ENCODE results near the gene LRWD1.
"Not testable (repeated sequence)": the region's sequence is repeated elsewhere in the genome, so short reads cannot be mapped to it uniquely, and the experiment has no call there.

Gene LRWD1

DNA sequence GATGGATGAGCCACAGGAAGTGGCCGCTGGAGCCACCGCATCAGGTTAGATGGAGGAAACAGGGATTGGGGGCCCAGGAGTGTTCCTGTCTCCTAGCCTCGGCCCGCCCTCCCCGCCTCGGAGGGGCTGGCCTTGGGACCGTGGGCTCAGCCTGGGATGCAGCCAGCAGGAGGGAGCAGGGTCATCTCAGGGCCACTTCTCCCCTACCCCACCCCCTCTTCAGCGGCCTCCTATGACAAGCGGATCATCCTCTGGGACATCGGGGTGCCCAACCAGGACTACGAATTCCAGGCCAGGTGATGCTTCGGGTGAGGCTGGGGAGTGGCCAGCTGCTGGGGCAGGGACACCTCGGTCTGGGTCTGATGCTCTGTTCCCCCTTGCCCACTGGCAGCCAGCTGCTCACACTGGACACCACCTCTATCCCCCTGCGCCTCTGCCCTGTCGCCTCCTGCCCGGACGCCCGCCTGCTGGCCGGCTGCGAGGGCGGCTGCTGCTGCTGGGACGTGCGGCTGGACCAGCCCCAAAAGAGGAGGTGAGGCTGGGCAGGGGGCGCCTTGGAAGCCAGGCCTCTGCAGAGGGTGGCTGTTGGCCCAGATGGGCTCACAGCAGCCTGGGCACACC, 4.7 kb downstream of the LRWD1 start:
- DNase-seq (ENCODE audit: low spot score) = no peak

DNA sequence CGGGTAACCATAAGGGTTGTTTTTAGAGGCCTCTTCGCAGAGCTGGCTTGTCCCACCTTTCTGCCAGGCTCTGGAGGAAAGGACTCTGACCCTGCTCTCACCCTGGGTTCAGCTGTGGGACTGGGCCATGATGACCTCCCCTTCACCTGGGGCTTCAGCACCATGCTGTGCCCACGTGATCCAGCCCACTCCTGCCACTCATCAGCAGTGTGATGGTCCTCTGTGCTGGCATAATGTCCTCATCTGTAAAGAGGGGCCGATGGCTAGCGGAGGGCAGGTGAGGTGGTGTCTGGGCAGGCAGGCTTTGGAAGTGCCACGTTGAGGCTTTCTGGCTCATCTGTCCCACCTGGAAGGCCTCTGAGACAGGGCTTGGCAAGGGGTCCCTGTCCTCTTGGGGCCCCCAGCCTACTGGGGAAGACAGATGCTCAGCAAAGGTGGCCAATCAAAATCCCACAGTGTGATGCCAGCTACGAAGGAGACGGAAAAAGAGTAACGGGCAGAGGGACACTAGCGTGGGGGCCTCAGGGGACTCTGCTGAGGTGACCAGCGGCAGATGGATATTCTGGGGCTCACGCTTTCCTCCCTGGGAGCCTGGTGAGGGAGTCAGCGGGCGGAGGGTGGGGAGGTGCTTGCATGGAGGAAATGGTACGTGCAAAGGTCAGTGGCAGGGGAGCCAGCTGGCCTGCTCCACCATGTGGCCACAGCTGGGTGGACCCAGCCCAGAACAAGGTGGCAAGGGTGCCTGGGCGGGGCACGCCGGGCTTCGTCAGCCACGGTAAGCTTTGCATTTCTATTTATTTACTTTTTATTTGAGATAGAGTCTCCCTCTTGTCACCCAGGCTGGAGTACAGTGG, 5.4 kb downstream of the LRWD1 start:
- no peak for DNase-seq (ENCODE audit: low spot score)

DNA sequence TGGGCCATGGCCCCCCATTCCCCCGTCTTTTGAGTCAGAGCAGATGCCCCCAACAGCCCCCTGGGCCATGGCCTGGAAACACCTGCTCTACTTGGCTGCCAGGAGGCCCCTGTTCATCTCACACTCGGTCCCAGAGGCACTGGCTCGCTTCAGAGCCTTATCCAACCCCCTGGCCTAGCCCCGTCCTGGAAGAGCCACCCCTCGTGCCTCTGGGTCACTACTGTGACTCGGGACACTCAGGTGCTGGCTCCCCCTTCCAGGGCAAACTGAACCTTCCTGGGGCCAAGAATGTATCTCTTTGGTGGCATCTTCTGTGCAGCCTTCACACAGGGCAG, 7.0 kb downstream of the LRWD1 start:
- DNase-seq (ENCODE audit: low spot score) = no peak

DNA sequence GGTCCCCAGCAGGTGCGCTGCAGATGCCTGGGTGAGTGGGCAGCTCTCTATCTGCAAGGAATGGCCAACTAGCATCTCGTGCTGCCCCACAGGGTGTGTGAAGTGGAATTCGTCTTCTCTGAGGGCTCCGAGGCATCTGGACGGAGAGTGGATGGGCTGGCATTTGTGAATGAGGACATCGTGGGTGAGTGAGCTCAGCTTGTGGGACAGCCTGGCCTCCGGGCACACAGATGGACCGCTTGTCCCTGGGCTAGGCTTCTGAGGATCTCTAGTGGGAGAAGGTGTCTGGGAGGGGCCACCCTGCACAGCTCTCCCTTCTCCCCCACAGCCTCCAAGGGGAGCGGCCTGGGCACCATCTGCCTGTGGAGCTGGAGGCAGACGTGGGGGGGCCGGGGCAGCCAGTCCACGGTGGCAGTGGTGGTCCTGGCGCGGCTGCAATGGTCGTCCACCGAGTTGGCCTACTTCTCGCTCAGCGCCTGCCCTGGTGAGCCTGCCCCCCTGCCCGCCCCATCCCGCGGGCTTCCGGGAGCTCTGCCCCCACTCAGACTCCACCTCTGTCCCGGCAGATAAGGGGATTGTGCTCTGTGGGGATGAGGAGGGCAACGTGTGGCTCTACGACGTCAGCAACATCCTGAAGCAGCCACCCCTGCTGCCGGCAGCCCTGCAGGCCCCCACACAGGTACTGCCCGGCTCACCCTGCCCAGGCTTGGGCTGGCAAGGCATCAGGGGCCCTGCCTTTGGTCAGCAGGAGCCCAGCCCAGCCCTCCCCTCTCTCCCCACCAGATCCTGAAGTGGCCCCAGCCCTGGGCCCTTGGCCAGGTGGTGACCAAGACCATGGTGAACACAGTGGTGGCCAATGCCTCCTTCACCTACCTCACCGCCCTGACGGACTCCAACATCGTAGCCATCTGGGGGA, 7.6 kb downstream of the LRWD1 start:
- no peak for DNase-seq (ENCODE audit: low spot score)

DNA sequence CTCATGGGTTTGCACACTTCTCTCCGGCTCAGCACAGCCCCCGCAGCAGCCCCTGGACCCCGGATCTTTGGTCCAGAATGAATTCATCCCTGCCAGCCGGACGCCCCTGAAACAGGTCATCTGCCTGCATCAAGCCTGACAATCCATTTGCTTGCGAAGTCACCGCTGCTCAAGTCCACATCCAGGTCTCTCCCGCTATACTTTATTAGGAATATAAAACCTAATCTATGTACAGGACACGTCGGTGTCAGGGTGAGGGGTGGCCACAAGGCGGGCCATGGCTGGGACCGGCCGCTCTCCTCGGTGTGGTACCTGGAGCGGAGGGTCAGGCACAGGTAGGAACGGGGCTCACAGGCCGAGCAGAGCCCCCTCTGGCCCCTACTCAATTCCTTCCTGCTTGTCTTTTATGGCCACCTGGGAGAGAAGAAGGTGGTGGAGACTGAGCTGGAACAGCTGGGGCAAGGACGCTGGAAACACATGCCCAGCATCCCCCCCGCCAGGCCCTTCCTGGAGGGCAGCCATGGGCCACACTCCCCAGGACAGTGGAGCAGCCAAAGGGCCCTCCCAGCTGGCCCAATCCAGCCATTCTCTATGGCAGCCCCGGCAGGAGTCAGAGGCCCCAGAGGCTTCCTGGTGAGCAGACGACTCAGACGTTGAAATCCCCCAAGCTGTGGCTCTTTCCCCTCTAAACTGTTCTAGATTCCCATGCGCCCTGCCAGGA, 8.6 kb downstream of the LRWD1 start:
- DNase-seq (ENCODE audit: low spot score) = no peak

DNA sequence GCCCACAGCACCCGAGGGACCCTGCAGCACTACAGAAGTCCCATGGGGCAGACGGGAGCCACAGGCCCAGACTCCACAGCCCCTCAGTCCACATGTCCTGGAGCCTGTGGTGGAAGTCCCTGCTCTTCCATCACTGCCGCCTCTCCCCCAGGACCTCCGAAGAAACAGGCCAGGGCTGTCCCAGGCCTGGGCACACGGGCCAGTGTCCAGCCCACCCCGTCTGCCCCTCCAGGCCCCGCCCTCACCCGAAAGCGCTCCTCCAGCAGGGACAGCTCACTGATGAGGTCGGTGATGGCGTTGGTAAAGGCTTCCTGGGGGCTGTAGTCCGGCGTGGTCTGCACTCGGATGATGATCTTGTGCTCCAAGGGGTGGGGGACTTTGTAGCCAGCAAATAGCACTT, 9.3 kb downstream of the LRWD1 start:
- not testable (repeated sequence) for DNase-seq (ENCODE audit: low spot score)

DNA sequence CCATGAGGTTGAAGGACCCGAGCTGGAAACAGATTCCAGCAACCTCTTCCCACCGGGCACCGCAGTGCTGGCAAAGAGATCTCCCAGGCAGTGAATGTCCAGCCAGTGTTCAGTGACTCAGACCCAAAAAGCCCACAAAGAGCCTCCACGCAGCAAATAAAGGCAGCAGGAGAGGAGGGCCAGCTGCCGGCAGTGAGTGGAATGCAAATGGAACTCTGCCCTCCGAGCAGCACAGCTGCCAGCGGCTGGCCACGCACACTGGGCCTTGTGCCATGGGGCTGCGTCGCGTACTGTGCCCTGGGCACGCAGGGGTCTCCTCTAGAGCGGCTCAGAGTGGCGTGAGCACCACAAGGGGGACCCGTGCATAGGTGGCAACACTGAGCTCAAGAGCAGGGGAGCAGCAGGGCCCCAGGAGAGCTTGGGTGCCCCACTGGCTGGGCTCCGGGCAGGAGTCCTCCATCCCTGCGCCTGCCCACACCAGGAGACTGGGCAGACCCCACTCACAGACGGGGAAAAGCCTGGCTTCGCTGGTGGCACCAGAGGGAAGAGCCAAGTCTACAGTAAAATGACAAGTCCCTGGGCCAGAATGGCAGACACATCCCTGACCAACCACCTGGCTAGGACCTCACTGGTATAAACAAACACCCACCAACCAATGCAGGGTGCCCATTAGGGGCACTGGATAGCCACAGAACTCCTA, 10.1 kb downstream of the LRWD1 start:
- DNase-seq (ENCODE audit: low spot score) = not testable (repeated sequence)

DNA sequence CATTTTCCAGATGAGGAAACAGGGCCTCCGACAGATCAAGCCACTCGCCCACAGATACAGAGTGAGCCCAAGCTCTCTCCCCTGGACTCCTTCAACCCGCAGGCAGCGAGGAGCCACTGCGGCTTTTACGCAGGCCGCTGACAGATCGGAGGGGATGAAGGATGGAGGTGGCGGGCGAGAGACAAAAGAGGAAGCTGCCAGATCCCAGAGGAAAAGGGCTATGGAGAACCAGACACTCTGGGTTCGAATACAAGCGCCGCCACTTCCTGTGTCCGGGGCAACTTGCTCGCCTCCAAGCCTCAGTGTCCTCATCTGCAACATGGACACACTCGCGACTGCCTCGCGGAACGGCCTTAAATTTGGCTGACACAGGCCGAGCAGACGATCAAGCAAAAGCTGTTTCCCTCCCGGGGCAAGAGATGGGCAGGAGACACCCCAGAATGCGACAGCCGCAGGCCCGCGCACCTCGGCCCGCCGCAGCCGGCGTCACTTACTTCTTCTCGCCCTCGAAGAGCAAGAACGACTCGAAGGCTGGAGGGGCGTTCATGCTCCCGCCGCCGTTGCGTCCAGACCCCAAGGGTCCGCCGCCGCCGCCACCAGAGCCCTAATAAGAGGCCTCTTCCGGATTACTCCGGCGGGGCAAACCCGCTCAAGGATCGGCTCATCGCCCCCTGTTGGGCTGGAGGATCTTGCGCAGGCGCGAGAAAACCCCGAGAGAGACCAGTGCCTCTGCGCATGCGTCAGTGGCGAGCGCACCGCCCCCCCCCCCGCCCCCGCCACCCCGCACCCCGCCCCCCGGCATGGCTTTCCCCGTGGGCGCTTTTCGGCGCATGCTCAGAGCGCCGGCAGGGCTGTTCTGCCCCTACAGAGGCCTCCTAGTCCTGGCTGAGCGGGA, 13.8 kb downstream of the LRWD1 start, which contains the start of gene POLR2J:
TSS of gene POLR2J (minus strand) at position 609 of the 895 bp plus-strand sequence. CDS start at position 547, 62 bp downstream.
- not testable (repeated sequence) for DNase-seq (ENCODE audit: low spot score)

DNA sequence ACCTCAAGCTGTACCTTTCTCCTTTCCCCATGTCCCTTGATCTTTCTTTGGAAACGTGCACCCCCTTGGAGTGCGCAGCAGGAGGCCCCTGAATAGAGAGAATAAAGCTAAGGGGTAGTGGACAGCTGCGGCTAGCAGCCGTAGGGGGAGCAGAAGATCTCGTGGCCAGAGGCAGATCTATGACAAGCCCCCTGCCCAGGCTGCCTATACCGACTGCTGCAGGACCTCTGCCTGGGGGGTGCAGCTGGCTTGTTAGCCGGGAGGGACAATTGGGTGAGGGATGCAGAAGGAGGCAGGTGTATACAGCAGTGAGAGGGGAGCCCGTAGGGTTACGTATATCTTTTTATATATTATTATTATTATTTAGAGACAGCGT, 14.4 kb downstream of the LRWD1 start:
- DNase-seq (ENCODE audit: low spot score) = not testable (repeated sequence)

DNA sequence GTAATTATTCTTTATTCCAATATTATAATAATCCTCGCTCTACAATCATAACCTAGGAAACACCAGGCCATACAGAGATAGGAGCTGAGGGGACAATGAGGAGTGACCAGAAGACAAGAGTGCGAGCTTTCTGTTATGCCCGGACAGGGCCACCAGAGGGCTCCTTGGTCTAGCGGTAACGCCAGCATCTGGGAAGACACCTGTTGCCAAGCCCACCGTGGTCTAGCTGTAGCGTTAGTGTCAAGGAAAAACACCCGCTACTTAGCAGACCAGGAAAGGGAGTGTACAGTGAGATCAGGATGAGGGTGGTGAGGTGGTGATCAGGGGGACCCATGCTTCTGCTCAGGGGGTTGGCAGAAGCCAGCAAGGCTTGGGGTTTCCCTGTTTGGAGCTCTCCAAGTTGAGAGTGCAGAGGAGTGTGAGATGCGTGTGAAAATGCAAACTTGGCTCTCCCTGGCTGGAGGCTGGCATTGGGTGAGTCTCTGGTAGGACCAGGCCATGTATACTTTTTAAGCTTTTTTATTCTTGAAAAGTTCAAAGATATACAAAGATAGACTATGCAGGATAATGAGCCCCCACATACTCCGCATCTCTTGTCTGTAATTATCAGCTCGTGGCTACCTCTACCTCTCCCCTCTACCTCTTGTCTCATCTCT, 15.3 kb downstream of the LRWD1 start:
- not testable (repeated sequence) for DNase-seq (ENCODE audit: low spot score)

DNA sequence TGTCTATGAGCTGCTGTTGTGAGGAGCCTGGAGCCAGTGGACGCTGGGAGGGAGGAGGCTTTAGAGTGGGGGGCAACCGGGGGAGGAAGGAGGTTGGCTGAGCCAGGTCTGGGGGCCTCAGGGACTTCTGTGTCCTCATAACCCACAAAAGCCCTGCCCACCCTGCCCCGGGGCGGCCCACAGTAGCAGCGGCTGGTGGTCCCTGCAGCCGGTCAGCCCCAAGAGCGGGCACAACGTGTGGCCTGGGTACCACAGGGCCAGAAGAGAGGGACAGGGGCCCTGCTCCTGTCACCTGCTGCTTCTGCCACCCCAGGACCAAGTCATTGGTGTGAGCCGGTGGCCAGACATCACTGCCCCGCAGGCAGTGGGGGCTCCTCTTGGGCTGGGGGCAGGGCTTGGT, 17.2 kb downstream of the LRWD1 start:
- DNase-seq (ENCODE audit: low spot score) = not testable (repeated sequence)

DNA sequence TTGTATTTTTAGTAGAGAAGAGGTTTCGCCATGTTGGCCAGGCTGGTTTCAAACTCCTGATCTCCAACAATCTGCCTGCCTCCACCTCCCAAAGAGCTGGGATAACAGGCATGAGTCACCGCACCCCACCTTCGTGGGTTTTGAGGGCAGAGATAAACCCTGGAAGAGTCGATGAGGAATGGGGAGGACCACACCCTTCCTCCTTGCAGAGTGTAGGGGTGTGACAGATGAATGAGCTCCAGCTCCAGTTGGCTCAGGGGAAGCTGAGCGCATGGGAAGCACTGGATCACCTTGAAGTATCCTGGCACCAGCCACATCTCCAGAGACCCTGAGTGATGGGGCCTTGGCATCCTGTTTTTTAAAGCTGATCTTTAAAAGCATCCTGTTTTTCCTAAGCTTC, 19.5 kb downstream of the LRWD1 start:
- DNase-seq (ENCODE audit: low spot score) = not testable (repeated sequence)

DNA sequence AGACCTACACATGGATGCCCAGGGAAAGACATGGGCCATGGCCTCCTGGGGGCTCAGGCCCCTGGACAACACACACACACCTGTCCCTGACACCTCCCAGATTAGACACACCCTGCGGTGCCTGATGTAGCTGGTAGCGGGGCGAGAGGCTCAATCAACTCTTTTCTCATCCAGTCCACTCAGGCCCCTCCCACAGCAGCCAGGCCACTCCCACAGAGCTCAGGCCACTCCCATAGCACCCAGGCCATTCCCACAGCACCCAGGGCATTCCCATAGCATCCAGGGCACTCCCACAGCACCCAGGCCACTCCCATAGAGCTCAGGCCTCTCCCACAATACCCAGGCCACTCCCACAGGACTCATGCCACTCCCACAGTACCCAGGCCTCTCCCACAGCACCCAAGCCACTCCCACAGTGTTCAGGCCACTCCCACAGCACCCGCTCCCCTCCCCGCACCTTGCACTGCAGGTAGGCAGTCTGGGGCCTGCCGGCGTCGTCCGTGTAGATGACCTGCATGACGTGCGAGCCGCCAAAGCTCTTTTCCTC, 25.8 kb downstream of the LRWD1 start:
- not testable (repeated sequence) for DNase-seq (ENCODE audit: low spot score)

DNA sequence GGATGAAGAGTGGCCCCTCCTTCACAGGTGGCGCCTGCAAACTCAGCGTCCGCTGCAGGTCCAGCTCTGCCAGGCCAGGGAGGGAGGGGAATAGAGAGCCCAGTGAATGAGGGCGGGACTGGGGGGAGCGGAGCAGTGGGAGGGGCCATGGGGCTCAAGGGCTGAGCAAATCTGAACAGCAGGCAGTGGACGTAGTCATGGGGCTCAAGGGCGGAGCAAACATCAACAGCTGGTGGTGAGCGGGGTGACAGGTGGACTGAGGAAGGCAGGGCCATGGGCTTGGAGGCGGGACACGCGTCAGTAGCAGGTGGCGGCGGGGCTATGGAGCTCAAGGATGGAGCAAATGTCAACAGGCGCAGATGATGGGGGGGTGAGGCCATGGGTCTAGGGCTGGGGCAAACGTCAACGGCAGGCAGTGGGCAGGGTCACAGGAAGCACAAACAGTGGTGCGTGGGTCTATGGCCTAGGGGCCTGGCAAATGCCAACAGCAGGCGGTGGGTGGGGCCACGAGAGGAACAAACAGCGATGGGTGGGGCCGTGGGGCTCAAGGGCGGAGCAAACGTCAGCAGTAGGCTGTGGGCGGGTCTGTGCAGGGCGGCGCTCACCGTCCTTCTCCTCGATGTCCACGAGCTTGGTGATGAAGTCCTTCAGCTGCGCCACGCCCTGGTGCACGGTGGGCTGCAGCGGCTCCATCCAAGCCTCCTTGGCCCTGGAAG, 28.6 kb downstream of the LRWD1 start:
- not testable (repeated sequence) for DNase-seq (ENCODE audit: low spot score)

DNA sequence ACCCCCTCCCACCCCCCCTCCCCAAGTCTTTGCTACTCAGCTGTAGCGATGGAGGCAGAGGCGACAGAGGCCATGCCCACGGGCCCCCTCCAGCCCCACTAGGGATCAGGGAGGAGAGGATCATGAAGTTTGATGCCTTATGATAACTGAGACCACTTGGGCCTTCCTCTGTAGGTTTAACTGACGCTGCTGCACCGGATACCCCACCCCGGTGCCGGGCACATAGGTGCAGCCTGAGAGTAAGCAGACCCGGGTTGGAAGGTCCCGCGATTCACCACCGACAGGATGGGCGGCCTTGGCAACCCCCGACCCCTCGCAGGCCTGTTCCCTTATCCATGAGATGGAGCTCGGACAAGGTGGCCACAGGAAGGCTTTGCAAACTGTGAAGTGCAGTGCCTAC, 29.2 kb downstream of the LRWD1 start:
- DNase-seq (ENCODE audit: low spot score) = not testable (repeated sequence)

DNA sequence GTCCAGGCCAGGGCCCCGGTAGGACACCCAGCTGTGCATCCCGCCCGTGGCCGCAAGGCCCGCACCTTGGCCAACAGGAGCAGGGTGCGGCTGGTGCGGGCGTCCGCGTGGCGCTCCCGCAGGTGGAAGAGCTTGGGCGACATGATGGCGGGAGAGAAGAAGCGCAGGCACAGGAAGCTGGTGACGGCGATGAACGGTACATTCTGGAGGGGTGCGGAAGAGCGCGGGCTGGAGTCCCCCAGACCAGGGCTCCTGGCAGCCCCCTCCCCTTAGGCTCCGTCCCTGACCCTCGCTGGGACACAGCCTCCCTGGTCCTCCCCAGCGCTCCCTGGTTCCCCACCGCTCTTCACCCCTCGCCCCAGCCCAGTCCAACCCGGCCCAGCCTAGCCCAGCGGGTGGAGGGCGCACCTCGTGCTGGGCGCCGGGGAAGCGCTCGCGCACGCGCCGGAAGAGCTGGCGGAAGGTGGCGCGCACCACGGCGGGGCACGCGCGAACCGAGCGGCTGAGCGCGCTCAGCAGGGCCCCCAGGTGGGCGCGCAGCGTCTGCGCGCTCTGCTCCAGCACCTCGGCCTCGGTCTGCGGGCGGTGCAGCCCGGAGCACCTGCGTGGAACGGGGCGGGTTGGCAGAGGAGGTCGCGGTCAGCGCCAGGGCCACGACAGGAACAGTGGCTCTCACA, 29.8 kb downstream of the LRWD1 start:
- not testable (repeated sequence) for DNase-seq (ENCODE audit: low spot score)

DNA sequence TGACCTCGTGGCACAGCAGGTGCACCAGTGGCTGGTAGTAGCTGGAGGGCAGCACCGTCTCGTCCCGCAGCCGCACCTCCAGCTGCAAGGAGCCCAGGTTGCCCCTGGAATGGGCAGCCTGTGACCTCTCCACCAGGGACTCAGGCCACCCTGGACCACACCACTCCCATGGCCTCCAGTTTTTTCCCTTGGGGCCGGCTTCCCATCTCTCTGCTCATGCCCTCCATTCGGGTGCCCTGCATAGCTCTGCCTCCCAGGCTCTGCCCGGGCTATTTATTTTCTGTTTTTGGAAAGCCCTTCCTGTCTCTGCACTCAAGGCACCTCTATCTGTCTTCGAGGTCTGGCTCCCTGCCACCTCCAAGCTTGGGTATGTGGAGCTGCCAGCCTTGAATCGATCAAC, 32.1 kb downstream of the LRWD1 start:
- not testable (repeated sequence) for DNase-seq (ENCODE audit: low spot score)

DNA sequence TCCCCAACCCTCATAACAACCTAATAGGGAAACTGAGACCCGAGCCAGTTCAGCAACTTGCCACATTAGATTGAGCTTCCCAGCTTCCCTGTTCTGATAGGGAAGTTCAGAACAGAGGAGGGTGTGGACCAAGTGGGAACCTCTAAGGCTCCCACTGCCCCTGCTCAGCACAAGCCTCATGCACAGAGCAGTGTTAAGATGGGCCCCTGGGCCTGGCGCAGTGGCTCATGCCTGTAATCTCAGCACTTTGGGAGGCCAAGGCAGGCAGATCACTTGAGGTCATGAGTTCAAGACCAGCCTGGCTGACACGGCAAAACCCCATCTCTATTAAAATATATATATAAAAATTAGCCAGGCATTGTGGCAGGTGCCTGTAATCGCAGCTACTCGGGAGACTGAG, 32.5 kb downstream of the LRWD1 start:
- not testable (repeated sequence) for DNase-seq (ENCODE audit: low spot score)

All from AG08395 (cell line).